CD4-positive, alpha-beta T cell treated with Interferon alpha-2 for 1 hour (primary cell): ENCODE results near the gene KAZN.
A peak's percentile ranks its signal among the peaks of the same experiment; 100 is the strongest.

Source experiments
- DNase-seq, 2 donors: peaks; one replicate each; pipeline ENCODE4 v3.0.0-alpha.2; 2020 to 2022

Gene KAZN

GRCh38 chr1:14897080-14897449, 298.6 kb downstream of the KAZN start:
- no peak for DNase-seq

DNA sequence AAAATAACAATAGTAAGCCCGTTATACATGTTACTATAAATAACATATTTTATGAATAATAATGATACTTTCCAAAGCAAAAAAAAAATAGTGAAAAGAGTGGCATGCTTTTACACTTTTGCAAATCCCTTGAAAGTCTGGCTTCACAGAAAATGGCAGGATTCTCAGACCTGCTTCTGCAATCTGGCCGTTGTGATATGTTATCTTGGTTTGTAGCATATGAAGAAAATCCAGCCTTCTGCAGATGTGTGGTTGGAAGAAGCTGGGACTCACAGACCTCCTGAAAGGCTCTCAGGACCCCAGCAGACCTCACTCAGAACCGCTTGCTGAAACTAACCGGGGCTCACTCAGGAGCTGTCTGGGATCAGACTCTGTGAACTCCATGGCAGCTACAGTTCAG, 299.1 kb downstream of the KAZN start:
- DNase-seq: no peak

GRCh38 chr1:14897997-14898645, 299.6 kb downstream of the KAZN start:
- no peak for DNase-seq

GRCh38 chr1:14899686-14900085, 301.2 kb downstream of the KAZN start:
- no peak for DNase-seq

DNA sequence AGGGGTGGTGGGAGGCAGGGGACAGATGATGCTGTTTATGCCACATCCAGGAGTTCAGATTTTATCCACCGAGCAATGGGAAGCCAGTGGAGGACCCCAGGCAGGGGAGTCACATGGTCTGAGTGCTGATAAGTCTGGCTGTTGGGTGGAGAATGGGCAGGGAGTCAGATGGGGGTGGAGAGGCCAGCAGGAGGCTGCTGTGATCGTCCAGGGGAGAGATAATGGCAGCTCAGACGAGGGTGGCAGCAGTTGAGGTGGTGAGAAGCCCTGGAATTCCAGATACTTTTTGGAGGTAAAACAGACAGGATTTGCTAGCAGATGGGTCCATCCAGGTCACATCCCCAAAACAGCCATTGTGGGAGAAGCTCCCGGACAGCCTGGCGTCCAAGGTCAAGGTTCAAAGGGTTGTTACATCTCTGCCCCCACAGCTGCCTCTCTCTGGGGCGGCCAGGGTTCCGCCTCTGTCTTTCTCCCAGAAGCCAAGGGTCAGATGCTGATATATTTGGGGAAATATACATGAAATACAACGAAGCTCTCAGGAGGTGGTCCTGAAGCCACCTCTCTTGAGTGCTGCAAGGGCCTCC, 303.0 kb downstream of the KAZN start:
- DNase-seq: no peak

DNA sequence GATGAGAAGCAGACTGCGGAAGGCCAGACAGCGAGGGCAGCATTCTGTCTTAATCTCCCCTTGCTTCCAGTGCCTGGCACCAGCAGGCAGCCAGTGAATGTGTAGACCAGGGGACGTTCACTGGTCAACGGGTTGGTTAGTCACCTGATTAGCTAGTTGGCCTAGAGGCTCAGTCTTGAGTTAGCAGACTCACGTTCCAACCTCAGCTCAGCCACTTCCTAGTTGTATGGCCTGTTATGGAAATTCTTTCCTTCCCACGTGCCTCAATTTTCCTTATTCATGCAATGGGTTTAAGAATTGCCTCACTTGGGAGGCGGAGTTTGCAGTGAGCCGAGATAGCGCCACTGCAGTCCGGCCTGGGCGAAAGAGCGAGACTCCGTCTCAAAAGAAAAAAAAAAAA, 305.4 kb downstream of the KAZN start:
- DNase-seq: no peak

DNA sequence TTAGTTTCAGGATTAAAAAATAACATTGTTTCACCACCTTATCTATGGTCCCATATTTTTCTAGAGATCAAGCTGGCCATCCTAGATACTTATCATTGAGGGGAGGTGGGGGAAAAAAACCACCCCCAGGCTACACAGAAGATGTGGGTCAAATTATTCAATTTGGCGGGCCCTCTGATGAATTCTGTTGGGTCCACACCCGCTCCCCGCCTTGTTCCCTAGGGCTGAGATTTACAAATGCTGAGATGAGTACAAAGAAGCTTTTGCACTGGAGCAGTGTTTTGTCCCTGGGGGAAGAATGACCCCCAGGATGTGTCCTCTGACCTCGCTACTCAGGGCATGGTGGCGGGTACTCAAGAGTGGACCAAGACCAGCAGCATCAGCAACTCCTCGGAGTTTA, 308.2 kb downstream of the KAZN start:
- no peak for DNase-seq

GRCh38 chr1:14907416-14907815, 308.9 kb downstream of the KAZN start:
- DNase-seq: no peak

- DNase-seq: no peak
These were observed 310.8 kb downstream of the KAZN start for GRCh38 chr1:14909273-14909672.

DNA sequence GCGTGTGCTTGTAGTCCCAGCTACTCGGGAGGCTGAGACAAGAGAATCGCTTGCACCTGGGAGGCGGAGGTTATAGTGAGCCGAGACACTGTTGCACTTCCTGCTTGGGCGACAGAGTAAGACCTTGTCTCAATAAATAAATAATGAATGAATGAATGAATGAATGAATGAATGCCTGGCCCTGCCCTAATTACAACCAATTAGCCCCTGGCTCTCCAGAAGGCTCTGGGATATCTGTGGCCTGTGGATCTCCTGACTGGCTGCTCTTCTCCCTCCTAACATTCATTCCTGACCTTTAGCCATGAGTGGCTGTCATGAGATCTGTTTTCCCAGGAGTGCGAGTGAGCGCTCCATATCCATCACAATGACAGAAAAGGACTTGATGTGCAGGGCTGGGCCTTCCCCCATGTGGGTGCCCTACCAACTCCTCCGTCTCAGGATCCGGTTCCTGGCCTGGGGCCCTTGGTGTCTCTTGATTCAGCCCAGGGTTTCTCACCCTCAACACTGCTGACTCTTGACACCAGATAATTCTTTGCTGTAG, 311.5 kb downstream of the KAZN start:
- DNase-seq: no peak

GRCh38 chr1:14910984-14911721, 312.7 kb downstream of the KAZN start:
- DNase-seq: no peak

DNA sequence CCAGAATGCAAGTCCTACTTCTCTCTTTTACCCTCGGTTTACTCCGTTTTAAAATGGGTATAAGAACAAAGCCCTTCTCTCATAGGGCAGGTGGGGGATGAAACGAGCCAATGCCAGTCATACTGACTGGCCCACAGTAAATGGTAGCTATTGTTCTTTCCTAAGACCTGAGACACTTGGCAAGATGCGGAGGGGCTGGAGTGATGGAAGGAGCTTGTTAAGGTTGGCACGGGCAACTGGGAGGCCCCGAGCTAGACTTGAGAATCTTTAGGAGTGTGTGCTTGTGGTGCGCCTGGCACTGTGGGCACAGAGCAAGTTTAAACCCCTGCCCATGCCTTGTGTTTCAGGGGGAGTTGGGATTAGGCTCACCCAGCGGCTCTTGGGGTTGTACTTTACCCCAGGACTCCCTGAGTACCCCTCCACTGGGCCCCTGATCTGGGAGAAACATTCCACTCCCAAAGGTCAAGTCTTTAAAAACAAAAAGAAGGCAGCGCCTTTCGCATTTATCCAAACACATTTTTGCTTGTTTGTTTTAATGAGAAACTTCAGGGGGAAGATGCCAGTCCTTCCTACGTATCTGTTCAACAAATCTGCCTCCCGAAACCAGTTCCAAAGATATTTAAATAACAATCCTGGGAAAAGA, 314.5 kb downstream of the KAZN start:
- no peak for DNase-seq

DNA sequence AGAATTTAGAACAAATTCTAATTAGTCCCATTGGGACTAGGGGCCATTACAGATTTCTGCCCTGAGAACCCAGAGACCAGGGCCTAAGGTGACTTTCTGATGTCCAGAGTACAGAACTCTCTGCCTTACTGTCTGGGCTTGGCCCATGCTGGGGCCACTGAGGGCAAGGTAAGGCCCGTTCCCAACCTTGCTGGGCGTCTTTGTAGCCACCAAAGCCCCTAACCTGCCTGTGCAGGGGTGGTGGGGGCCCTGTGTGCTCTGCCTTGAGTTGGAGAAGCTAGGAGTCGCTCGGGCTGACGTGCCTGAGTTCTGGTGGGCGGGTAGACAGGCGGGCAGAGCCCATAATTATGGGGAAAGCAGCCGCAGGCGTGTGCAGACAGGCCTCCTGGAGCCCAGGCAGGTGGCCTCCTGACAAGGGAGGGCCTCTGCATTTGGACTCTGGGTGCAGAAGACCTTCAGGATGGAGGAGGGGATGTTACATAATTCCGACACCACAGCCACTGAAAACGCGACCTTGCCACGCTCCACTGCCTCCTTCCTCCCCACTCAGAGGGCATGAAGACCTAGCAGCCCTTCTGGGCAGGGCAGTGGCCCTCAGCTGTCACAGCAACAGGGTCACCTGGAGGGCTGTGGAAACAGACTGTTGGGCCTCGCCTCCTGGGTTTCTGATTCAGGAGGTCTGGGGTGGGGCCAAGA, 315.1 kb downstream of the KAZN start:
- DNase-seq: no peak

DNA sequence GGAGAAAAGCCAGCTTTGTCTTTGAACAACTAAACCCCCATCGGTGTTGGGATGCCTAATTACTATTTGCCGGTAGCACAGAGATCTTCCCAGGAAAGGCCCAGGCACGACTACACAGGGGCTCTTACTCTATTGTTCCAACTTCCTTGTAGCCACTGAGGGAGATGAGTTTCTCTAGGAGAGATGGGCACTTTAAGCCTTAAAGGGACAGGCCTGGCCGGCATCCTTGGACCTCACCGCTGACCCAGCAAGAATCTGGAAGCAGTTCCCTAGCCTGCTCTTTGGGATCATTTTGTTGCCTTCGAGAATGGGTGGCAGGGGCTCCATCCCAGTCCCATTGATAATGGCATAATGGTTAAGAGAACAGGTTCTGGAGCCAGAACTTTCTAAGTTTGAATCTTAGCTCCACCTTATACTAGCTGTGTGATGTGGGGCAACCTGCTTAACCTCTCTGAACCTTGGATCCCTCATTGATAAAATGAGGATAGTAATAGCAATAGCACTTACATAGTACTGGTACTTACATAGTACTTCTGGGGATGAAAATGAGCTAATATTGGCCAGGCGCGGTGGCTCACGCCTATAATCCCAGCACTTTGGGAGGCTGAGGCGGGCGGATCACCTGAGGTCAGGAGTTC, 316.0 kb downstream of the KAZN start:
- no peak for DNase-seq

GRCh38 chr1:14915356-14916054, 317.0 kb downstream of the KAZN start:
- DNase-seq: peak; percentile 10 to 28

GRCh38 chr1:14919289-14919688, 320.8 kb downstream of the KAZN start:
- DNase-seq: no peak

GRCh38 chr1:14919751-14920150, 321.3 kb downstream of the KAZN start:
- no peak for DNase-seq

DNA sequence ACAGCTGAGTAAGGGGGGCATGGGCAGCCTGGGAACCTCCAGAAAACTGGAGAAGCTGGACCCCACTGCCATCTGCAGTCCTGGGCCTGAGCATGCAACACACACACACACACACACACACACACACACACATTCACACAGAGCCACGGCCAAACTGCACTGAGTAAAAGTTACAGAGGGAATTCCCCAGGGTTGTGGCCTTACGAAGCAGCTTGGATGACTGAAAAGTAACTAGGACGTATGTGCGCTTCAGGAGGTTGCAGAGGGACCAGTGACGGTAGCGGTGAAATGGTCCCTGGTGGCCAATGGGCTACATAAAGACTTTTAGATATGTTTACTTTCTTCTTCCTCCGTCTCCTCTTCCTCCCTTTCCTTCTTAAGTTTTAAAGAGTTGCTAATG, 322.6 kb downstream of the KAZN start:
- DNase-seq: no peak

DNA sequence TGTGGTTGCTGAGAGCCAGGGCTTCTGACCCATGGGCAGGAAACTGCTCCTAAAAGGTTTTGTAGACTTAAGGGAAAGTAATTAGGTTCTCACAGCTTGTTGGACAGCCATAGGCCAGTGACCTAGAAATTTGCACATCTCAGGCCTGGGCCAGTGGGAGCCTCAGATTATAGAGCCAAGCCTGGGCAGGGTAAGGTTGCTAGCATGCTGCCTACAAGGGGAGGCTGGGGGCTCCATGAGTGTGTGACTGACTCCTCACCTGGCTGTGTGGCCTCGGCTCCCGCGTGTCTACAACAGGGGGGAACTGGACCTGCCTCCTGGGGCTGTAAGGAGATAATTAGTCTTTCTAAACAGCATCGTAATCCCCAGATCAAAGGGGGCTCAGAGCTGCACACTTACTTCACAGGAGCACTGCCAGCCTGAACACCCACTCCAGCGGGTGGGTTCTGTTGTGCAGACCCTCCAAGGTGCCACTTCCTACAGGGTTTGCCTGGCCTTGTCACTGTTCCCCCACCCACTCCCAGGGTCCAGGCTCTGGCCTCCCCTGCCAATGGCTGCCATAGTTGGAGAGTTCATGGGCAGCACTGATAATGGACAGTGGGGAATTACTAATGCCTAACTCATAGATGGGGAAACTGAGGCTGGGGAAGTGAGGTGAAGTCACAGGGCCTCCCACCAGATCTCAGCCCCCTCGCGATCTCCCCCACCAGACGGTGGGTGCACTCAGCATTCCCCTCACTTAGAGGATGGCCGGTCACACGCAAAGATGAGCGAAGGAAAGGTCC, 324.6 kb downstream of the KAZN start:
- no peak for DNase-seq

DNA sequence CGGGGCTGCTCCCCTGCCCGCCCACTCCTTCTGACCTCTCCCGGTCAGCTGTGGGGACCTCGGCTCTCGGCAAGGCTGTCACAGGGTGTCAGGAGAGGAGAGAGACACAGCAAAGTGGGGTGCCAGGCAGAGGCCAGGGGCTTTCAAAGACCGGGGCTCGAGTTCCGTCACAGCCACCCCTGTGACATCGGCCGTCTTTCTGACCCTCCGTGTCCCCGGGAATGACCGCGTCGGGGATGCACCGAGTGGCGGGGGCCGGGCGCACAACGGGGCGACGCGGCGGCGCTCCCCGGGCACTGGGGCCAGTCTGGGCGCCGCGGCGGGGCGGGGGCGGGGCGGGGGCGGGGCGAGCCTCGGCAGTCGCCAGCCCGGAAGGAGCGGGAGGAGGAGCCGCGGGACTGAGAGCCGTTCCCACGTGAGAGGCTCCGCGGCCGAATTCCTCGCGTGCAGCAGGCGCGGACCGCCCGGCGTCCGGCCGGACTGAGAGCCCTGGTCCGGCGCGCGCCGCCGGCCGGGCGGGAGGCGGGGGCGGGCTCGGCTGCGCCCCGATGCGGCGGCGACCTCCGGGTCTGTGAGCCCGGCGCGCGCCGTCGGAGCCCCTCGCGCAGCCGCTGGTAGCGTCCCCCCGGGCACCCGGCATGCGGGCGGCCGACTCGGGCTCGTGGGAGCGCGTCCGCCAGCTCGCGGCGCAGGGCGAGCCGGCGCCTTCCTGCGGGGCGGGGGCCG, 325.4 kb downstream of the KAZN start:
- peak; percentile 8 to 27 for DNase-seq
